Stimulated activated effector memory CD8-positive, alpha-beta T cell treated with anti-CD3 and anti-CD28 coated beads, Interleukin-12 subunit alpha, Interleukin-12 subunit beta, amount 100 ng/mL, for 72 hours (primary cell): ENCODE results near the gene SP110.

Experiments
- ATAC-seq: fragments of 150-1000 bp; cut with Tn5 transposase; 2 replicates; pipeline ENCODE4 v1.10.0; 2021
- DNase-seq, 2 donors: peaks; one replicate each; pipeline ENCODE4 v3.0.0; 2021 to 2022; ENCODE audit warnings: low spot score in 2 of 2
- H3K27ac Mint-ChIP-seq: one replicate; pipeline ENCODE4 v1.8.0; 2022; ENCODE audit warnings: mild to moderate bottlenecking, mixed read lengths
- H3K36me3 Mint-ChIP-seq: one replicate; pipeline ENCODE4 v1.8.0; 2022; ENCODE audit warnings: mild to moderate bottlenecking, mixed read lengths
- H3K4me1 Mint-ChIP-seq: one replicate; pipeline ENCODE4 v1.8.0; 2022; ENCODE audit warnings: mixed read lengths
- H3K4me3 Mint-ChIP-seq: one replicate; pipeline ENCODE4 v1.8.0; 2022; ENCODE audit warnings: mild to moderate bottlenecking, mixed read lengths
- H3K9me3 Mint-ChIP-seq: one replicate; pipeline ENCODE4 v1.8.0; 2022; ENCODE audit warnings: mixed read lengths

The SP110 gene

GRCh38 chr2:230205721-230206120 lies 14.1 kb downstream of the SP110 start:
- Mint-ChIP-seq H3K4me3 (no peak overlapping the region), H3K27ac (no peak overlapping the region), H3K4me1 (peaks cover 30% of the 10 kb centered on the region), H3K9me3 (no peaks in the 10 kb centered on the region), H3K36me3 (peaks cover 52% of the 10 kb centered on the region)
- DNase-seq (peak in 1 of 2 donors; percentile 49), ATAC-seq (peak; percentile 87)

GRCh38 chr2:230205034-230205433 lies 14.8 kb downstream of the SP110 start:
- Mint-ChIP-seq H3K4me3 (no peak overlapping the region), H3K36me3 (peaks cover 59% of the 10 kb centered on the region), H3K4me1 (peaks cover 30% of the 10 kb centered on the region), H3K9me3 (no peaks in the 10 kb centered on the region), H3K27ac (no peak overlapping the region)
- DNase-seq (no peak), ATAC-seq (no peak)

- peak overlapping the region; percentile 71 for H3K27ac Mint-ChIP-seq
- no peaks in the 10 kb centered on the region for H3K9me3 Mint-ChIP-seq
- H3K4me1 Mint-ChIP-seq, result peaks cover 30% of the 10 kb centered on the region
- DNase-seq (no peak), ATAC-seq (no peak)
- H3K36me3 Mint-ChIP-seq, result peaks cover 78% of the 10 kb centered on the region
- peak overlapping the region; percentile 24 for H3K4me3 Mint-ChIP-seq
Observed at GRCh38 chr2:230203110-230203676, 16.6 kb downstream of the SP110 start.

GRCh38 chr2:230202430-230203109 lies 17.2 kb downstream of the SP110 start:
- peak in 1 of 2 donors; percentile 62 for DNase-seq
- peak; percentile 68 for ATAC-seq
- peak overlapping the region; percentile 71 for H3K27ac Mint-ChIP-seq
- peaks cover 30% of the 10 kb centered on the region for H3K4me1 Mint-ChIP-seq
- peaks cover 84% of the 10 kb centered on the region for H3K36me3 Mint-ChIP-seq
- H3K4me3 Mint-ChIP-seq, result peak overlapping the region; percentile 24
- no peaks in the 10 kb centered on the region for H3K9me3 Mint-ChIP-seq

- ATAC-seq (no peak), DNase-seq (no peak)
- Mint-ChIP-seq H3K27ac (peak overlapping the region; percentile 46), H3K4me1 (no peaks in the 10 kb centered on the region), H3K4me3 (no peak overlapping the region), H3K36me3 (peaks cover 46% of the 10 kb centered on the region), H3K9me3 (peaks cover 2% of the 10 kb centered on the region)
Observed at GRCh38 chr2:230184727-230185578, 34.8 kb downstream of the SP110 start.

GRCh38 chr2:230181195-230181594 lies 38.6 kb downstream of the SP110 start:
- ATAC-seq (no peak), DNase-seq (no peak)
- H3K27ac Mint-ChIP-seq, result peak overlapping the region; percentile 17
- no peaks in the 10 kb centered on the region for H3K9me3 Mint-ChIP-seq
- no peak overlapping the region for H3K4me3 Mint-ChIP-seq
- H3K36me3 Mint-ChIP-seq, result peaks cover 82% of the 10 kb centered on the region
- no peaks in the 10 kb centered on the region for H3K4me1 Mint-ChIP-seq

- peak overlapping the region; percentile 48 for H3K27ac Mint-ChIP-seq
- no peak for DNase-seq
- H3K36me3 Mint-ChIP-seq, result peaks cover 92% of the 10 kb centered on the region
- H3K4me1 Mint-ChIP-seq, result no peaks in the 10 kb centered on the region
- no peak overlapping the region for H3K4me3 Mint-ChIP-seq
- ATAC-seq, result no peak
- H3K9me3 Mint-ChIP-seq, result no peaks in the 10 kb centered on the region
Observed at GRCh38 chr2:230179907-230180306, 39.9 kb downstream of the SP110 start.

- DNase-seq (no peak), ATAC-seq (no peak)
- no peaks in the 10 kb centered on the region for H3K9me3 Mint-ChIP-seq
- peaks cover 86% of the 10 kb centered on the region for H3K36me3 Mint-ChIP-seq
- no peak overlapping the region for H3K4me3 Mint-ChIP-seq
- no peaks in the 10 kb centered on the region for H3K4me1 Mint-ChIP-seq
- H3K27ac Mint-ChIP-seq, result peak overlapping the region; percentile 48
Observed at GRCh38 chr2:230178546-230179485, 41.0 kb downstream of the SP110 start.

GRCh38 chr2:230176996-230177395 lies 42.8 kb downstream of the SP110 start:
- H3K9me3 Mint-ChIP-seq, result no peaks in the 10 kb centered on the region
- DNase-seq (no peak), ATAC-seq (no peak)
- H3K36me3 Mint-ChIP-seq, result peaks cover 78% of the 10 kb centered on the region
- H3K4me3 Mint-ChIP-seq, result no peak overlapping the region
- H3K27ac Mint-ChIP-seq, result peak overlapping the region; percentile 48
- no peaks in the 10 kb centered on the region for H3K4me1 Mint-ChIP-seq

- ATAC-seq, result no peak
- H3K4me1 Mint-ChIP-seq, result peaks cover 5% of the 10 kb centered on the region
- DNase-seq, result peak in 1 of 2 donors; percentile 26
- H3K9me3 Mint-ChIP-seq, result no peaks in the 10 kb centered on the region
- H3K36me3 Mint-ChIP-seq, result peaks cover 66% of the 10 kb centered on the region
- no peak overlapping the region for H3K4me3 Mint-ChIP-seq
- H3K27ac Mint-ChIP-seq, result peak overlapping the region; percentile 45
Observed at GRCh38 chr2:230174466-230174865, 45.3 kb downstream of the SP110 start.

- no peaks in the 10 kb centered on the region for H3K9me3 Mint-ChIP-seq
- peaks cover 5% of the 10 kb centered on the region for H3K4me1 Mint-ChIP-seq
- H3K36me3 Mint-ChIP-seq, result peaks cover 66% of the 10 kb centered on the region
- no peak overlapping the region for H3K27ac Mint-ChIP-seq
- ATAC-seq (no peak), DNase-seq (no peak)
- no peak overlapping the region for H3K4me3 Mint-ChIP-seq
Observed at GRCh38 chr2:230172852-230173251, 46.9 kb downstream of the SP110 start.

GRCh38 chr2:230172156-230172555 lies 47.6 kb downstream of the SP110 start:
- Mint-ChIP-seq H3K4me3 (no peak overlapping the region), H3K36me3 (peaks cover 66% of the 10 kb centered on the region), H3K4me1 (peaks cover 5% of the 10 kb centered on the region), H3K9me3 (no peaks in the 10 kb centered on the region), H3K27ac (no peak overlapping the region)
- DNase-seq, result no peak
- no peak for ATAC-seq

- DNase-seq (no peak), ATAC-seq (no peak)
- Mint-ChIP-seq H3K27ac (no peak overlapping the region), H3K36me3 (peaks cover 66% of the 10 kb centered on the region), H3K9me3 (no peaks in the 10 kb centered on the region), H3K4me3 (no peak overlapping the region), H3K4me1 (peaks cover 5% of the 10 kb centered on the region)
Observed at GRCh38 chr2:230170532-230170931, 49.3 kb downstream of the SP110 start.

GRCh38 chr2:230166557-230167170 lies 53.1 kb downstream of the SP110 start:
- ATAC-seq (no peak), DNase-seq (no peak)
- no peaks in the 10 kb centered on the region for H3K9me3 Mint-ChIP-seq
- peaks cover 5% of the 10 kb centered on the region for H3K4me1 Mint-ChIP-seq
- no peak overlapping the region for H3K4me3 Mint-ChIP-seq
- peaks cover 54% of the 10 kb centered on the region for H3K36me3 Mint-ChIP-seq
- no peak overlapping the region for H3K27ac Mint-ChIP-seq
